GM12864 (cell line): ENCODE measurements around the gene LAMB1.
"Not testable (repeated sequence)": the region's sequence is repeated elsewhere in the genome, so short reads cannot be mapped to it uniquely, and the experiment has no call there.

ENCODE experiments used
- DNase-seq: peaks from one replicate; pipeline ENCODE4 v3.0.0-alpha.2; 2011; ENCODE audit warnings: low read depth
- H3K4me3 ChIP-seq: 2 replicates; pipeline ENCODE4 v1.5.1; 2011; ENCODE audit warnings: mild to moderate bottlenecking, low read depth, low read length, control low read depth
- CTCF ChIP-seq: IDR thresholded peaks from 2 replicates; pipeline ENCODE4 v1.5.1; 2011; ENCODE audit warnings: low read depth, mild to moderate bottlenecking, moderate library complexity, low read length, control low read depth, inconsistent platforms; ENCODE audit errors: missing control alignments

LAMB1 gene

GRCh38 chr7:107913851-107914250 is 89.1 kb downstream of the LAMB1 start:
- DNase-seq, result no peak
- H3K4me3 ChIP-seq, result no peak overlapping the region
- no peak for TF ChIP-seq CTCF

- DNase-seq, result no peak
- TF ChIP-seq CTCF, result no peak
- no peak overlapping the region for H3K4me3 ChIP-seq
Measured at GRCh38 chr7:107911981-107912380, 91.0 kb downstream of the LAMB1 start.

- DNase-seq, result no peak
- H3K4me3 ChIP-seq, result no peak overlapping the region
- no peak for TF ChIP-seq CTCF
Measured at GRCh38 chr7:107909445-107909844, 93.5 kb downstream of the LAMB1 start.

GRCh38 chr7:107907790-107908189 is 95.2 kb downstream of the LAMB1 start:
- no peak overlapping the region for H3K4me3 ChIP-seq
- no peak for DNase-seq
- TF ChIP-seq CTCF, result no peak

- H3K4me3 ChIP-seq, result no peak overlapping the region
- no peak for DNase-seq
- no peak for TF ChIP-seq CTCF
Measured at GRCh38 chr7:107902381-107902780, 100.6 kb downstream of the LAMB1 start.

- DNase-seq, result no peak
- TF ChIP-seq CTCF, result no peak
- no peak overlapping the region for H3K4me3 ChIP-seq
Measured at GRCh38 chr7:107900496-107901015, 102.4 kb downstream of the LAMB1 start.

GRCh38 chr7:107898997-107899594 is 103.9 kb downstream of the LAMB1 start:
- TF ChIP-seq CTCF, result no peak
- no peak overlapping the region for H3K4me3 ChIP-seq
- DNase-seq, result no peak

GRCh38 chr7:107892367-107892741 is 110.6 kb downstream of the LAMB1 start:
- H3K4me3 ChIP-seq, result peak overlapping the region; percentile 85

More at GRCh38 chr7:107892367-107892741, 110.6 kb downstream of the LAMB1 start:
- not testable (repeated sequence) for DNase-seq
